ENCODE data around the gene DOCK9.

The DOCK9 gene

GRCh38 chr13:98988780-98989179, 10.9 kb upstream of the DOCK9 start:
- H3K27ac ChIP-seq (ENCODE audit: low read depth in 2 of 2, low read length in 2 of 2), result no peak overlapping the region

GRCh38 chr13:98988277-98988676, 10.4 kb upstream of the DOCK9 start:
- H3K27me3 ChIP-seq (ENCODE audit: control insufficient read depth in 2 of 2, insufficient read depth in 2 of 2, low read length in 2 of 2), result no peaks in the 10 kb centered on the region
- peaks cover 4% of the 10 kb centered on the region in 2 donors for H3K4me1 ChIP-seq (ENCODE audit: control insufficient read depth in 2 of 2, insufficient read depth in 2 of 2, low read length in 2 of 2)
- H3K27ac ChIP-seq (ENCODE audit: low read depth in 2 of 2, low read length in 2 of 2), result no peak overlapping the region
- no peaks in the 10 kb centered on the region for H3K9me3 ChIP-seq (ENCODE audit: control insufficient read depth in 2 of 2, low read length in 2 of 2)
- no peak overlapping the region for H3K9ac ChIP-seq (ENCODE audit: low read depth in 1 of 2, low read length in 2 of 2)
- no peak overlapping the region for H3K4me3 ChIP-seq (ENCODE audit: low read length in 2 of 2)
- H3K36me3 ChIP-seq (ENCODE audit: control insufficient read depth in 2 of 2, insufficient read depth in 2 of 2, low read length in 2 of 2), result no peaks in the 10 kb centered on the region

More at GRCh38 chr13:98988780-98989179, 10.9 kb upstream of the DOCK9 start:
- no peaks in the 10 kb centered on the region for H3K27me3 ChIP-seq (ENCODE audit: control insufficient read depth in 2 of 2, insufficient read depth in 2 of 2, low read length in 2 of 2)
- H3K36me3 ChIP-seq (ENCODE audit: control insufficient read depth in 2 of 2, insufficient read depth in 2 of 2, low read length in 2 of 2), result no peaks in the 10 kb centered on the region
- no peaks in the 10 kb centered on the region for H3K9me3 ChIP-seq (ENCODE audit: control insufficient read depth in 2 of 2, low read length in 2 of 2)
- H3K4me1 ChIP-seq (ENCODE audit: control insufficient read depth in 2 of 2, insufficient read depth in 2 of 2, low read length in 2 of 2), result peaks cover 4% of the 10 kb centered on the region in 2 donors
- no peak overlapping the region for H3K4me3 ChIP-seq (ENCODE audit: low read length in 2 of 2)
- H3K9ac ChIP-seq (ENCODE audit: low read depth in 1 of 2, low read length in 2 of 2), result no peak overlapping the region

GRCh38 chr13:98987275-98987674, 9.4 kb upstream of the DOCK9 start:
- Histone ChIP-seq H3K4me1 (ENCODE audit: control insufficient read depth in 2 of 2, insufficient read depth in 2 of 2, low read length in 2 of 2) (peaks cover 4% of the 10 kb centered on the region in 2 donors), H3K27ac (ENCODE audit: low read depth in 2 of 2, low read length in 2 of 2) (no peak overlapping the region), H3K27me3 (ENCODE audit: control insufficient read depth in 2 of 2, insufficient read depth in 2 of 2, low read length in 2 of 2) (no peaks in the 10 kb centered on the region), H3K36me3 (ENCODE audit: control insufficient read depth in 2 of 2, insufficient read depth in 2 of 2, low read length in 2 of 2) (no peaks in the 10 kb centered on the region), H3K9me3 (ENCODE audit: control insufficient read depth in 2 of 2, low read length in 2 of 2) (no peaks in the 10 kb centered on the region), H3K4me3 (ENCODE audit: low read length in 2 of 2) (no peak overlapping the region), H3K9ac (ENCODE audit: low read depth in 1 of 2, low read length in 2 of 2) (no peak overlapping the region)

GRCh38 chr13:98986226-98986846, 8.5 kb upstream of the DOCK9 start:
- H3K9me3 ChIP-seq (ENCODE audit: control insufficient read depth in 2 of 2, low read length in 2 of 2), result no peaks in the 10 kb centered on the region
- H3K27me3 ChIP-seq (ENCODE audit: control insufficient read depth in 2 of 2, insufficient read depth in 2 of 2, low read length in 2 of 2), result no peaks in the 10 kb centered on the region
- H3K27ac ChIP-seq (ENCODE audit: low read depth in 2 of 2, low read length in 2 of 2), result no peak overlapping the region
- peaks cover 4% of the 10 kb centered on the region in 2 donors for H3K4me1 ChIP-seq (ENCODE audit: control insufficient read depth in 2 of 2, insufficient read depth in 2 of 2, low read length in 2 of 2)
- no peak overlapping the region for H3K4me3 ChIP-seq (ENCODE audit: low read length in 2 of 2)
- H3K9ac ChIP-seq (ENCODE audit: low read depth in 1 of 2, low read length in 2 of 2), result no peak overlapping the region
- H3K36me3 ChIP-seq (ENCODE audit: control insufficient read depth in 2 of 2, insufficient read depth in 2 of 2, low read length in 2 of 2), result no peaks in the 10 kb centered on the region

GRCh38 chr13:98985591-98985990, 7.7 kb upstream of the DOCK9 start:
- Histone ChIP-seq H3K36me3 (ENCODE audit: control insufficient read depth in 2 of 2, insufficient read depth in 2 of 2, low read length in 2 of 2) (no peaks in the 10 kb centered on the region), H3K27ac (ENCODE audit: low read depth in 2 of 2, low read length in 2 of 2) (no peak overlapping the region), H3K4me3 (ENCODE audit: low read length in 2 of 2) (no peak overlapping the region), H3K9me3 (ENCODE audit: control insufficient read depth in 2 of 2, low read length in 2 of 2) (no peaks in the 10 kb centered on the region), H3K4me1 (ENCODE audit: control insufficient read depth in 2 of 2, insufficient read depth in 2 of 2, low read length in 2 of 2) (peaks cover 4% of the 10 kb centered on the region in 2 donors), H3K27me3 (ENCODE audit: control insufficient read depth in 2 of 2, insufficient read depth in 2 of 2, low read length in 2 of 2) (no peaks in the 10 kb centered on the region), H3K9ac (ENCODE audit: low read depth in 1 of 2, low read length in 2 of 2) (no peak overlapping the region)

- Histone ChIP-seq H3K9ac (ENCODE audit: low read depth in 1 of 2, low read length in 2 of 2) (no peak overlapping the region), H3K4me3 (ENCODE audit: low read length in 2 of 2) (no peak overlapping the region), H3K4me1 (ENCODE audit: control insufficient read depth in 2 of 2, insufficient read depth in 2 of 2, low read length in 2 of 2) (peaks cover 4% of the 10 kb centered on the region in 2 donors), H3K36me3 (ENCODE audit: control insufficient read depth in 2 of 2, insufficient read depth in 2 of 2, low read length in 2 of 2) (no peaks in the 10 kb centered on the region), H3K9me3 (ENCODE audit: control insufficient read depth in 2 of 2, low read length in 2 of 2) (no peaks in the 10 kb centered on the region), H3K27ac (ENCODE audit: low read depth in 2 of 2, low read length in 2 of 2) (no peak overlapping the region), H3K27me3 (ENCODE audit: control insufficient read depth in 2 of 2, insufficient read depth in 2 of 2, low read length in 2 of 2) (no peaks in the 10 kb centered on the region)
Measured at GRCh38 chr13:98984983-98985382, 7.1 kb upstream of the DOCK9 start.

- no peaks in the 10 kb centered on the region for H3K9me3 ChIP-seq (ENCODE audit: control insufficient read depth in 2 of 2, low read length in 2 of 2)
- no peak overlapping the region for H3K9ac ChIP-seq (ENCODE audit: low read depth in 1 of 2, low read length in 2 of 2)
- no peak overlapping the region for H3K4me3 ChIP-seq (ENCODE audit: low read length in 2 of 2)
- no peaks in the 10 kb centered on the region for H3K27me3 ChIP-seq (ENCODE audit: control insufficient read depth in 2 of 2, insufficient read depth in 2 of 2, low read length in 2 of 2)
- H3K36me3 ChIP-seq (ENCODE audit: control insufficient read depth in 2 of 2, insufficient read depth in 2 of 2, low read length in 2 of 2), result no peaks in the 10 kb centered on the region
- H3K4me1 ChIP-seq (ENCODE audit: control insufficient read depth in 2 of 2, insufficient read depth in 2 of 2, low read length in 2 of 2), result peaks cover 4% of the 10 kb centered on the region in 2 donors
- H3K27ac ChIP-seq (ENCODE audit: low read depth in 2 of 2, low read length in 2 of 2), result no peak overlapping the region
Measured at GRCh38 chr13:98984118-98984517, 6.3 kb upstream of the DOCK9 start.

GRCh38 chr13:98983182-98983581, 5.3 kb upstream of the DOCK9 start:
- Histone ChIP-seq H3K36me3 (ENCODE audit: control insufficient read depth in 2 of 2, insufficient read depth in 2 of 2, low read length in 2 of 2) (no peaks in the 10 kb centered on the region), H3K4me1 (ENCODE audit: control insufficient read depth in 2 of 2, insufficient read depth in 2 of 2, low read length in 2 of 2) (peaks cover 4 to 9% of the 10 kb centered on the region in 2 donors), H3K9me3 (ENCODE audit: control insufficient read depth in 2 of 2, low read length in 2 of 2) (no peaks in the 10 kb centered on the region), H3K27me3 (ENCODE audit: control insufficient read depth in 2 of 2, insufficient read depth in 2 of 2, low read length in 2 of 2) (no peaks in the 10 kb centered on the region), H3K27ac (ENCODE audit: low read depth in 2 of 2, low read length in 2 of 2) (no peak overlapping the region), H3K4me3 (ENCODE audit: low read length in 2 of 2) (no peak overlapping the region), H3K9ac (ENCODE audit: low read depth in 1 of 2, low read length in 2 of 2) (no peak overlapping the region)

- peaks cover under 1 to 18% of the 10 kb centered on the region in 2 donors for H3K4me1 ChIP-seq (ENCODE audit: control insufficient read depth in 2 of 2, insufficient read depth in 2 of 2, low read length in 2 of 2)
- no peaks in the 10 kb centered on the region for H3K9me3 ChIP-seq (ENCODE audit: control insufficient read depth in 2 of 2, low read length in 2 of 2)
- no peak overlapping the region for H3K27ac ChIP-seq (ENCODE audit: low read depth in 2 of 2, low read length in 2 of 2)
- H3K4me3 ChIP-seq (ENCODE audit: low read length in 2 of 2), result no peak overlapping the region
- no peak overlapping the region for H3K9ac ChIP-seq (ENCODE audit: low read depth in 1 of 2, low read length in 2 of 2)
- no peaks in the 10 kb centered on the region for H3K27me3 ChIP-seq (ENCODE audit: control insufficient read depth in 2 of 2, insufficient read depth in 2 of 2, low read length in 2 of 2)
- H3K36me3 ChIP-seq (ENCODE audit: control insufficient read depth in 2 of 2, insufficient read depth in 2 of 2, low read length in 2 of 2), result no peaks in the 10 kb centered on the region
Measured at GRCh38 chr13:98981369-98982080, 3.7 kb upstream of the DOCK9 start.

- Histone ChIP-seq H3K27me3 (ENCODE audit: control insufficient read depth in 2 of 2, insufficient read depth in 2 of 2, low read length in 2 of 2) (no peaks in the 10 kb centered on the region), H3K27ac (ENCODE audit: low read depth in 2 of 2, low read length in 2 of 2) (no peak overlapping the region), H3K4me1 (ENCODE audit: control insufficient read depth in 2 of 2, insufficient read depth in 2 of 2, low read length in 2 of 2) (peaks cover 0 to 14% of the 10 kb centered on the region in 2 donors), H3K36me3 (ENCODE audit: control insufficient read depth in 2 of 2, insufficient read depth in 2 of 2, low read length in 2 of 2) (no peaks in the 10 kb centered on the region), H3K4me3 (ENCODE audit: low read length in 2 of 2) (no peak overlapping the region), H3K9ac (ENCODE audit: low read depth in 1 of 2, low read length in 2 of 2) (no peak overlapping the region), H3K9me3 (ENCODE audit: control insufficient read depth in 2 of 2, low read length in 2 of 2) (no peaks in the 10 kb centered on the region)
Measured at GRCh38 chr13:98979012-98979660, 1.3 kb upstream of the DOCK9 start.
